ENCODE results near the gene FICD.
A peak's percentile ranks its signal among the peaks of the same experiment; 100 is the strongest.

FICD gene

DNA sequence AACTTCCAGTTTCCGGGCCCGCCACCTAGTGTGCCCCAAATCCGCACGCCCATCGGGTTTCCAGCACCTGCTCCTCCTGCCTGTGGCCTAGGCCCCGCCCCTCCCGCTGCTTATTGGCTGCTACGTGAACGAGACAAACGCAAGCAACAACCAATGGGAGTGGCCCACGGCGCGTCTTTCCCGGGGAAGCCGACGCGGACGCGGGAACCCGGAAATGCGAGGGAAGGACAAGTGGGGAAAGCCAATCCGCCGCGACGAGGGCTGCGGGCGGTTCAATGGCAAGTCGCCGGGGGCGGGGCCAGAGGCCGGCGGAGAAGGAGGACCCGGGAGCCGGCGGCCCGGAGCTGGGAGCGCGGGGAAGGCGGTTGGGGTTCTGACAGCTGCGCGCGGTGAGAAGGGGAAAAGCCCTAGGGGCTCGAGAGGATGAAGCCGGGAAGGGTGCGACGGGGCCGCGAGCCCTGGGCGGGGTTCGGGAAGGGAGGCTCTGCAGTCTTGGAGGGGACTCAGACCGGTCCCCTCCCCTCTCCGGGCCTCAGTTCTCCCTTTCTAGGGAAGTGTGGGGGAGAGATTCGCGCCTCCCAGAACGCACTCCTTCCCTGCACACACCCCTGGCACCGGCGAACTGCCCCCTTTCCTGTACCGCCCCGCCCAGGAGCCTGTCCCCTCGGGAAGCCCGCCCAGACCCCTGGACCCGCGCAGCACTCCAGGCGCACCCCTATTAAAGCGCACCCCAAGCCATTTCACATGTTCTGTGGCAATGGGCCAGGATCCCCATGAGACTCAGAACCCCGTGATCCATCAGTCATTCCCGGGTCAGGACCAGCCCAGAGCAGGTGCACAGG is at the start of gene FICD:
TSS of gene FICD (plus strand) at position 305 of the 842 bp plus-strand sequence. CDS start 1,696 bp downstream, outside the sequence.
- peaks cover 12% of the 10 kb centered on the region for H3K4me1 Mint-ChIP-seq (ENCODE audit: low read depth)
- peak within 1 kb of the TSS; percentile 99 for H3K4me3 Mint-ChIP-seq
- H3K27me3 Mint-ChIP-seq (ENCODE audit: low read depth) = no peaks in the 10 kb centered on the region
- DNase-seq (ENCODE audit: low spot score) = peak; percentile 100
- H3K27ac Mint-ChIP-seq = peak within 1 kb of the TSS; percentile 95
- H3K36me3 Mint-ChIP-seq (ENCODE audit: low read depth) = peaks cover 22% of the 10 kb centered on the region
- H3K9me3 Mint-ChIP-seq = no peaks in the 10 kb centered on the region

GRCh38 chr12:108465417-108465816 is 49.7 kb upstream of the FICD start:
- H3K4me1 Mint-ChIP-seq (ENCODE audit: low read depth) = no peaks in the 10 kb centered on the region
- no peaks in the 10 kb centered on the region for H3K9me3 Mint-ChIP-seq
- no peak overlapping the region for H3K4me3 Mint-ChIP-seq
- H3K27me3 Mint-ChIP-seq (ENCODE audit: low read depth) = peaks cover 4% of the 10 kb centered on the region
- H3K36me3 Mint-ChIP-seq (ENCODE audit: low read depth) = no peaks in the 10 kb centered on the region
- DNase-seq (ENCODE audit: low spot score) = no peak
- no peak overlapping the region for H3K27ac Mint-ChIP-seq

- no peak overlapping the region for H3K4me3 Mint-ChIP-seq
- no peak for DNase-seq (ENCODE audit: low spot score)
- no peaks in the 10 kb centered on the region for H3K36me3 Mint-ChIP-seq (ENCODE audit: low read depth)
- no peaks in the 10 kb centered on the region for H3K9me3 Mint-ChIP-seq
- no peak overlapping the region for H3K27ac Mint-ChIP-seq
- H3K4me1 Mint-ChIP-seq (ENCODE audit: low read depth) = no peaks in the 10 kb centered on the region
- no peaks in the 10 kb centered on the region for H3K27me3 Mint-ChIP-seq (ENCODE audit: low read depth)
Measured at GRCh38 chr12:108468196-108468968, 46.7 kb upstream of the FICD start.

DNA sequence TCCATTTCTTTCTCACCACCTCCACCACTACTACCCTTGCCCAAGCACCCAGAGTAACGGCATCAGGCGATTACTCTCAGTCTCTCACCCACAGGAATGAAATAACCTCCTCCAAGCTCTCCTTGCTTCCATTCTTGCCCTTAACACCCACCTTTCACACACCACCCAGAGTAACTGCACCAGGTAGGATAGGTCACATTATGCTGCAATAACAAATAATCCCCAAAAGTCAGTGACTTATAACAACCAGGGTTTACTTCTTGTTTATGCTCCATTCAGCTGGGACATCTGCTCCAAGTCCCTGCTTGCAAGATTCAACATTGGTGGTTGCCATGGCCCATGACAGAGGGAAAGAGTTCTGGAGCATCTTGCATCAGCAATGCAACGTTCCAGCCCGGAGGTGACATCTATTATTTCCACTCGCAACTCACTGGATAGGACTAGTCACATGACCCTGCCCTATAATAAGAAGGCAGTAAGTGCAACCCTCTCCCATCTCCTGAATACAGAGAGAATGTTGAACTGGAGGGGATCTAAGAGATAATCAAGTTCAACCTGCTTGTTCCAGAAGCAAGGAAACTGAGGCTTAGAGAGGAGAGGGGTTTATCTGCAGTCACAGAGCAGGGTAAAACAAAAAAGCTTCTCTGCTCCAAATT is 41.5 kb upstream of the FICD start:
- Mint-ChIP-seq H3K4me3 (no peak overlapping the region), H3K27me3 (ENCODE audit: low read depth) (no peaks in the 10 kb centered on the region), H3K36me3 (ENCODE audit: low read depth) (no peaks in the 10 kb centered on the region), H3K9me3 (no peaks in the 10 kb centered on the region), H3K27ac (no peak overlapping the region), H3K4me1 (ENCODE audit: low read depth) (no peaks in the 10 kb centered on the region)
- DNase-seq (ENCODE audit: low spot score) = no peak

- H3K27me3 Mint-ChIP-seq (ENCODE audit: low read depth) = no peaks in the 10 kb centered on the region
- H3K4me1 Mint-ChIP-seq (ENCODE audit: low read depth) = no peaks in the 10 kb centered on the region
- no peaks in the 10 kb centered on the region for H3K9me3 Mint-ChIP-seq
- no peaks in the 10 kb centered on the region for H3K36me3 Mint-ChIP-seq (ENCODE audit: low read depth)
- no peak overlapping the region for H3K4me3 Mint-ChIP-seq
- no peak overlapping the region for H3K27ac Mint-ChIP-seq
- DNase-seq (ENCODE audit: low spot score) = no peak
Measured at GRCh38 chr12:108475396-108475795, 39.7 kb upstream of the FICD start.

DNA sequence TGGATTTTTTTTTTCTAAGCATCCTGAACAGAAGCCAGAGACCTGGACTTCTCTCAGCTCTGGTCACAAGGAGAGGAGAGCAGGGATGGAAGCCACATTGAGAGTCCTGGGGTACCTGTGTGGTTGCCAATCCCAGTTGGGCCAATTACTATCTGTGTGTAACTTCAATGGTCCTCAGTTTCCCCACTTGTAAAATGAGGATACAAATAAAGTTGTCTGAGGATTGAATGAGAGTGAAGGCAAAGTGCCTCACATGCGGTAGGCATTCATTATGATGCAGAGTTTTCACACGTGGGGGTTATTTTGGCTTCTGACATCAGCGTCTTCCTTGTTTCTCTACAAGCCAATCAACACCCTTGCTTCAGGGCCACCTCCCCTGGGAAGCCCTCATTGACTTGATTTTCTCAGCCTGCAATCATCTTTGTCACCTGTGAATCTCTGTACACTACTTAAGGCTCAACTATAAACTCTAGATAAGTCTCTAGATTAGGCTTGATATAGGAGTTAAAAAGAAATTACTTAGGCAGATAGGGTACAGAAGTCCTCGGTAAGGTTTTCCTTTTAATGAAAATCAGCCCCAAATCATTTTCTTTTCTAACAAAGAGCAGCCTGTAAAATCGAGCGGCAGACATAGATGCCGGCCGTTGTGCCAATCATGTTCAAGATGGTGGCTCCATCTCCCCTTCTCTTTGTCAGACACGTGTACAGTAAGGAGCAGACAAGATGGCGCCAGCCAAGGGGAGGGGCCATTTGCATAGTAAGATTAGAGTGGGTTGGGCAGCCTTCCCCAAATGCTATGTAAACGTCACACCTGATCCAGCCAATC is 37.8 kb upstream of the FICD start:
- Mint-ChIP-seq H3K27ac (no peak overlapping the region), H3K36me3 (ENCODE audit: low read depth) (no peaks in the 10 kb centered on the region), H3K4me3 (no peak overlapping the region), H3K9me3 (no peaks in the 10 kb centered on the region), H3K4me1 (ENCODE audit: low read depth) (no peaks in the 10 kb centered on the region), H3K27me3 (ENCODE audit: low read depth) (no peaks in the 10 kb centered on the region)
- no peak for DNase-seq (ENCODE audit: low spot score)

GRCh38 chr12:108477881-108478259 is 37.2 kb upstream of the FICD start:
- Mint-ChIP-seq H3K27me3 (ENCODE audit: low read depth) (peaks cover 3% of the 10 kb centered on the region), H3K4me3 (no peak overlapping the region)

GRCh38 chr12:108478611-108479206 is 36.4 kb upstream of the FICD start:
- Mint-ChIP-seq H3K4me3 (no peak overlapping the region), H3K4me1 (ENCODE audit: low read depth) (no peaks in the 10 kb centered on the region), H3K27ac (no peak overlapping the region), H3K36me3 (ENCODE audit: low read depth) (no peaks in the 10 kb centered on the region), H3K9me3 (no peaks in the 10 kb centered on the region), H3K27me3 (ENCODE audit: low read depth) (peaks cover 4% of the 10 kb centered on the region)
- no peak for DNase-seq (ENCODE audit: low spot score)

More at GRCh38 chr12:108477881-108478259, 37.2 kb upstream of the FICD start:
- H3K4me1 Mint-ChIP-seq (ENCODE audit: low read depth) = no peaks in the 10 kb centered on the region
- H3K9me3 Mint-ChIP-seq = no peaks in the 10 kb centered on the region
- no peaks in the 10 kb centered on the region for H3K36me3 Mint-ChIP-seq (ENCODE audit: low read depth)
- no peak overlapping the region for H3K27ac Mint-ChIP-seq
- no peak for DNase-seq (ENCODE audit: low spot score)

- H3K27ac Mint-ChIP-seq = no peak overlapping the region
- H3K9me3 Mint-ChIP-seq = no peaks in the 10 kb centered on the region
- H3K27me3 Mint-ChIP-seq (ENCODE audit: low read depth) = peaks cover 4% of the 10 kb centered on the region
- no peak for DNase-seq (ENCODE audit: low spot score)
- H3K36me3 Mint-ChIP-seq (ENCODE audit: low read depth) = no peaks in the 10 kb centered on the region
- H3K4me1 Mint-ChIP-seq (ENCODE audit: low read depth) = no peaks in the 10 kb centered on the region
- H3K4me3 Mint-ChIP-seq = no peak overlapping the region
Measured at GRCh38 chr12:108479364-108480070, 35.6 kb upstream of the FICD start.

DNA sequence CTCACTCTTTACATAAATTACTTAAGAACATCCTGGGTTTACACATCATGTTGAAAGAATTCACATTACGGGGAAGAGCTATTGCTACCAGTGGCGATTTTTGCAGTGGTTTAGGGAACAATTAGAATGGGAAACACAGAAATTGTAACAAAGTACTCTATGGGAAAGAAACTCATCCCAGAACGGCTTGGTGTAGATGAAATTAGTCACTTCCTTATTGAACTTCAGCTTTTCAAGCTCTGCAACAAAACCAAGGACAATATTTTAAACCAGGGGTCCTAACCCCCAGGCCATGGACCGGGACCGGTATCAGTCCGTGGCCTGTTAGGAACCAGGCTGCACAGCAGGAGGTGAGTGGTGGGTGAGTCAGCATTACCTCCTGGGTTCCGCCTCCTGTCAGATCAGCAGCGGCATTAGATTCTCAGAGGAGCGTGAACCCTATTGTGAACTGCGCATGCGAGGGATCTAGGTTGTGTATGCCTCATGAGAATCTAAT is 32.3 kb upstream of the FICD start:
- no peak for DNase-seq (ENCODE audit: low spot score)
- H3K9me3 Mint-ChIP-seq = peaks cover 7% of the 10 kb centered on the region
- H3K27ac Mint-ChIP-seq = no peak overlapping the region
- H3K27me3 Mint-ChIP-seq (ENCODE audit: low read depth) = peaks cover 4% of the 10 kb centered on the region
- H3K36me3 Mint-ChIP-seq (ENCODE audit: low read depth) = no peaks in the 10 kb centered on the region
- no peaks in the 10 kb centered on the region for H3K4me1 Mint-ChIP-seq (ENCODE audit: low read depth)
- no peak overlapping the region for H3K4me3 Mint-ChIP-seq

GRCh38 chr12:108483213-108484059 is 31.6 kb upstream of the FICD start:
- H3K27ac Mint-ChIP-seq = no peak overlapping the region
- no peak for DNase-seq (ENCODE audit: low spot score)
- H3K4me1 Mint-ChIP-seq (ENCODE audit: low read depth) = no peaks in the 10 kb centered on the region
- peaks cover 4% of the 10 kb centered on the region for H3K27me3 Mint-ChIP-seq (ENCODE audit: low read depth)
- H3K4me3 Mint-ChIP-seq = no peak overlapping the region
- H3K36me3 Mint-ChIP-seq (ENCODE audit: low read depth) = no peaks in the 10 kb centered on the region
- H3K9me3 Mint-ChIP-seq = peaks cover 7% of the 10 kb centered on the region

DNA sequence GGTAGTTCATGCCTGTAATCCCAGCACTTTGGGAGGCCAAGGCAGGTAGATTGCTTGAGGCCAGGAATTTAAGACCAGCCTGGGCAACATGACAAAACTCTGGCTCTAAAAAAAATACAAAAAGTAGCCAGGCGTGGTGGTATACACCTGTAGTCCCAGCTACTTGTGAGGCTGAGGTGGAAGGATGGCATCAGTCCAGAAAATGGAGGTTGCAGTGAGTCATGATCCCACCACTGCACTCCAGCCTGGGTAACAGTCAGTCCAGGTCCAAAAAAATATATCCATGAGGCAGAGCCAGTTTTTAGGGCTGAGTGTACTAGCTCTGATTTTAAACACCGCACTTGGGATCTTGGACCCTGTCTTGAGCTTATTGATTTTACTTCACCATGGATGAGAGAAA is 30.6 kb upstream of the FICD start:
- H3K27ac Mint-ChIP-seq = no peak overlapping the region
- peaks cover 4% of the 10 kb centered on the region for H3K27me3 Mint-ChIP-seq (ENCODE audit: low read depth)
- H3K36me3 Mint-ChIP-seq (ENCODE audit: low read depth) = no peaks in the 10 kb centered on the region

More for the DNA sequence above, 30.6 kb upstream of the FICD start:
- no peak overlapping the region for H3K4me3 Mint-ChIP-seq
- peaks cover 7% of the 10 kb centered on the region for H3K9me3 Mint-ChIP-seq
- no peak for DNase-seq (ENCODE audit: low spot score)
- H3K4me1 Mint-ChIP-seq (ENCODE audit: low read depth) = no peaks in the 10 kb centered on the region
